ENCODE results near the gene INPP5A. TPM values are rescaled to one million over a fixed set of nuclear protein-coding genes. Genes with fewer than 3 reads are reported as not detected.

INPP5A gene
- total RNA-seq, 1 donor from 2014 or later, result 36.4 TPM

- Mint-ChIP-seq H3K9me3 (ENCODE audit: unreplicated experiment) (no peaks in the 10 kb centered on the region), H3K36me3 (ENCODE audit: unreplicated experiment) (peaks cover 4% of the 10 kb centered on the region), H3K4me3 (ENCODE audit: unreplicated experiment) (no peak overlapping the region), H3K4me1 (ENCODE audit: unreplicated experiment) (no peaks in the 10 kb centered on the region), H3K27ac (ENCODE audit: unreplicated experiment) (no peak overlapping the region), H3K27me3 (ENCODE audit: unreplicated experiment) (no peaks in the 10 kb centered on the region)
- no peak for TF ChIP-seq CTCF (IDR thresholded peaks at IDR 0.05)
- DNase-seq (ENCODE audit: extremely low spot score, unreplicated experiment), result no peak
Measured at GRCh38 chr10:132780356-132780755, 242.8 kb downstream of the INPP5A start.

- DNase-seq (ENCODE audit: extremely low spot score, unreplicated experiment), result no peak
- no peaks in the 10 kb centered on the region for H3K9me3 Mint-ChIP-seq (ENCODE audit: unreplicated experiment)
- no peaks in the 10 kb centered on the region for H3K4me1 Mint-ChIP-seq (ENCODE audit: unreplicated experiment)
- H3K27me3 Mint-ChIP-seq (ENCODE audit: unreplicated experiment), result no peaks in the 10 kb centered on the region
- no peak overlapping the region for H3K27ac Mint-ChIP-seq (ENCODE audit: unreplicated experiment)
- H3K4me3 Mint-ChIP-seq (ENCODE audit: unreplicated experiment), result no peak overlapping the region
- peaks cover 4% of the 10 kb centered on the region for H3K36me3 Mint-ChIP-seq (ENCODE audit: unreplicated experiment)
- no peak for TF ChIP-seq CTCF (IDR thresholded peaks at IDR 0.05)
Measured at GRCh38 chr10:132781556-132781955, 244.0 kb downstream of the INPP5A start.

- Mint-ChIP-seq H3K4me3 (ENCODE audit: unreplicated experiment) (no peak overlapping the region), H3K27me3 (ENCODE audit: unreplicated experiment) (peaks cover 2% of the 10 kb centered on the region), H3K4me1 (ENCODE audit: unreplicated experiment) (no peaks in the 10 kb centered on the region), H3K9me3 (ENCODE audit: unreplicated experiment) (no peaks in the 10 kb centered on the region), H3K36me3 (ENCODE audit: unreplicated experiment) (peaks cover 4% of the 10 kb centered on the region), H3K27ac (ENCODE audit: unreplicated experiment) (no peak overlapping the region)
- no peak for DNase-seq (ENCODE audit: extremely low spot score, unreplicated experiment)
- TF ChIP-seq CTCF (IDR thresholded peaks at IDR 0.05), result no peak
Measured at GRCh38 chr10:132783165-132783939, 245.8 kb downstream of the INPP5A start.

GRCh38 chr10:132783940-132784865, 246.6 kb downstream of the INPP5A start:
- H3K9me3 Mint-ChIP-seq (ENCODE audit: unreplicated experiment), result no peaks in the 10 kb centered on the region
- H3K27me3 Mint-ChIP-seq (ENCODE audit: unreplicated experiment), result peaks cover 5% of the 10 kb centered on the region
- peaks cover 4% of the 10 kb centered on the region for H3K36me3 Mint-ChIP-seq (ENCODE audit: unreplicated experiment)
- no peak overlapping the region for H3K4me3 Mint-ChIP-seq (ENCODE audit: unreplicated experiment)
- no peaks in the 10 kb centered on the region for H3K4me1 Mint-ChIP-seq (ENCODE audit: unreplicated experiment)
- no peak overlapping the region for H3K27ac Mint-ChIP-seq (ENCODE audit: unreplicated experiment)
- no peak for TF ChIP-seq CTCF (IDR thresholded peaks at IDR 0.05)
- DNase-seq (ENCODE audit: extremely low spot score, unreplicated experiment), result no peak

All from osteocyte (in vitro differentiated cells).